CD4-positive, alpha-beta T cell treated with Interleukin-6 at 100 ng/mL for 8 hours (primary cell): ENCODE data around the gene TGFB3.
"Not testable (repeated sequence)": the region's sequence is repeated elsewhere in the genome, so short reads cannot be mapped to it uniquely, and the experiment has no call there.

ENCODE experiments used
- DNase-seq: peaks from one replicate; pipeline ENCODE4 v3.0.0-alpha.2; 2020; ENCODE audit warnings: mixed read lengths, low spot score

The TGFB3 gene

DNA sequence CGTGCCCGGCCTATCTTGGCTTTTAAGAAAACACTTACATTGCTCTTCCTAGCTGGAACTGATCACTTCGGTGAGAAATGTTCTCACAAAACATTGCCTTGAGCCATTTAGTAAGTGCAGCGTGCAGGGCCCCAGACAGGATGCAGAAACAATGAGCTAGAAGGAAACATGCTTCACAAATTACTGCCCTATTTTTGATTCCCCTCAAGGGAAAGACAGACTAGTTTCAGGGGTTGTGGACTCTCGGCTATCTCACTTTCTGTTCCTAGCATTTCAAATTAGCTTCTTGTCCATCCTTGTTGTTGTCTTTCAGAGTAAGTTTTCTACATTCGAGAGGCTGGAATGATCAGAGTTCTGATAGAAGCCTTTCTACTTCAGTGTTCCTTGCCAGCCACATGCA lies 21.6 kb downstream of the TGFB3 start:
- no peak for DNase-seq

DNA sequence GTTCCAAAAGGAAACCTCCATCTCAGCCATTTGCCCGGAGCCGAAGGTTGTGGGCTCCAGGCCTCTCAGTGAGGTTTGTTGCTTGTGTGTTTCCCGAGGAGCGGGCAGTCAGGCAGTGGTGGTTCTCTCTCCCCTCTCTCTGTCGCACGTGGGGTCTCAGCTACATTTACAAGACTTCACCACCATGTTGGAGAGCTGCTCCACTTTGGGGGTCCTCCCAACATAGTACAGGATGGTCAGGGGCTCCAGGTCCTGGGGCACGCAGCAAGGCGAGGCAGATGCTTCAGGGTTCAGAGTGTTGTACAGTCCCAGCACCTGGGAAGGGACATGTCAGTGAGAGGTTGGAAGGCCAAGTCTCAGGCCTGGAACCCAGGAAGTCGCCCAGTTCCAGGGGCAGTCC lies 22.8 kb downstream of the TGFB3 start:
- no peak for DNase-seq

DNA sequence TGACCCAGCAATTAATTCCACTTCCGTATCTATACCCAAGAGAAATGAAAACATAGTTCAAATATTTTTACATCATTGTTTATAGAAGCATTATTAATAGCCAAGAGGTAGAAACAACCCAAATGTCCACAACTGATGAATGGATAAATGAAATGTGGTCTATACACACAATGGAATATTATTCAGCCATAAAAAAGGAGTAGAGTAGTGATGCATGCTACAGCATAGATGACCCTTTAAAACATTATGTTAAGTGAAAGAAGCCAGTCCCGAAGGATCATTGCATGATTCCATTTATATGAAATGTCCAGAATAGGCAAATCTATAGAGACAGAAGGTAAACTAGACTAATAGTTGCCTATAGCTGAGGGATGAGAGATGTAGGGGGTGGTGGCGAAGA lies 29.3 kb downstream of the TGFB3 start:
- DNase-seq = no peak

DNA sequence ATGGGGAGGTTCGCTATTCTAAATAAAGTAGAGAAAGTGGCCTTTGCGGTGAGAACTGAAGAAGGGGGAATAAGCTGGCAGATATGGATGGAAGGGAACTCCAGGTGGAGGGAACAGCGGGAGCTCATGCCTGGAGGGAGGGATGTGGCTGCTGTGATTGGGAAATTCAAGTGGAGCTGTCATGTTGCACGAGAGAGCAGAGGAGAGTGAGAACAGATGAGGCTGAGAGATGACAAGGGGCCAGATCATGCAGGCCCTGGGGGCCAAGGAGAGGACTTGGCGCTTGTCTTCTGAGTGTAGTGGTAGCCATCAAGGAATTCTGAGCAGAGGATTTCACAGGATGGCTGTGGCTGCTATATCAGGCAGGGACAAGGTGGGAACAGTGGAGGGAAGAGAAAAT lies 35.0 kb downstream of the TGFB3 start:
- no peak for DNase-seq

DNA sequence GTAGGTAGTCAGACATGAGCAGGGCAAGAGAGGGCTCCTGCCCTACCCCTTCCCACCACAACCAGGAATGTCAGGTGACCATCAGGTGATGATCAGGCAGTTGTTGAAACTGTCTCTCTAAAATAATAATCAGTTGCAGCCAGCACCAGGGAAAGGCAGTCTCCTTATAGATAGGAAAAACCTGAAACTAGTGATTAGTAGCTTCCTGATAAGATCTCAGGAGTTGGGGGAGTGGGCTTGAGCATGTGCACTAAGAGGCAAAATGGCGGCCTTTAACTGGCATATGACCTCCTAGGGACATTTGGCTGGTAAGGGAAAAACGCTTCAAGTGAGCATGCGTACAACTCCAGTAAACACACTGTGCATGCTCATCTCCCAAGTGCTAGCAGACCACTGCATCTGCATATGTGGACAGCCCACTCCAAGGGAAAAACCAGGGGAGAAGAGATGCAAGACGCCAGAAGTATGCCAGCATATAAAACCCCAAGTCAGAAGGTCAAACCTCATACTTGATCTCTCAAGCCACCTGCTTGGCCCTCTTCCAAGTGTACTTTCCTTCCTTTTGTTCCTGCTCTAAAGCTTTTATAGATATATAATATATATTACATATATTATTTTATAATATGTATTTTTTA lies 37.1 kb downstream of the TGFB3 start:
- DNase-seq = no peak

DNA sequence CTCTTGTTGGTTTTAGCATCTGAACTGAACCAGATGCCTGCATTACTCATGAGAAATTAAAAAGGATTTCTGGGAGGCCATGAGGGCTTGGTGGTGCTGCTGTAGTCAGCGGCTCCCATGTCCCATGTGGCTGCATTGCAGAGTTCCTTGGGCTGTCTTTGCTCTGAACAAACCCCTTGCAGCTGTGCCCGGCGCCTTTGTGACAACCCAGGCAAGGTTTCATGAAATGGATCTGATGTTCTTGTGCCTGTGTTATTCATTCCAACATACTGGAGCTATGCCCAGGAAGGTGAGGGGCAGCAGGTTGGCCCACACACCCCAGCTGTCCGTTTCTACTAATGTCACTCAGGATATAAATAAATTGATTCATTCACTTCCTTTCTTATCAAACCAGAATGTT lies 40.8 kb downstream of the TGFB3 start:
- no peak for DNase-seq

DNA sequence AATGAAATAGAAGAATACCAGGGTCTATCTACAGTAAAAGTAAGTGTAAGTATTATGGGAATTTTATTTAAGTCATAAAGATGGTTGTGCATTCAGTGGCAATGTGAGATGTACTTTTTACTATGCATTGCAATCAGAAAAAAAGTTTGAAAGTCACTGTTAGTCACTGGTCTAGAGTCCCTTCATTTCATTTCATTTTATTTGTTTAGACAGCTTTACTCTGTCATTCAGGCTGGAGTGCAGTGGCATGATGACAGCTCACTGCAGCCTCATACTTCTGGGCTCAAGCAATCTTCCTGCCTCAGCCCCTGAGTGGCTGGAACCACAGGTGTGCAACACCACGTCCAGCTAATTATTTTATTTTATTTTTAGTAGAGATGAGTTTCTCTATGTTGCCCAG lies 42.6 kb downstream of the TGFB3 start:
- DNase-seq = no peak

DNA sequence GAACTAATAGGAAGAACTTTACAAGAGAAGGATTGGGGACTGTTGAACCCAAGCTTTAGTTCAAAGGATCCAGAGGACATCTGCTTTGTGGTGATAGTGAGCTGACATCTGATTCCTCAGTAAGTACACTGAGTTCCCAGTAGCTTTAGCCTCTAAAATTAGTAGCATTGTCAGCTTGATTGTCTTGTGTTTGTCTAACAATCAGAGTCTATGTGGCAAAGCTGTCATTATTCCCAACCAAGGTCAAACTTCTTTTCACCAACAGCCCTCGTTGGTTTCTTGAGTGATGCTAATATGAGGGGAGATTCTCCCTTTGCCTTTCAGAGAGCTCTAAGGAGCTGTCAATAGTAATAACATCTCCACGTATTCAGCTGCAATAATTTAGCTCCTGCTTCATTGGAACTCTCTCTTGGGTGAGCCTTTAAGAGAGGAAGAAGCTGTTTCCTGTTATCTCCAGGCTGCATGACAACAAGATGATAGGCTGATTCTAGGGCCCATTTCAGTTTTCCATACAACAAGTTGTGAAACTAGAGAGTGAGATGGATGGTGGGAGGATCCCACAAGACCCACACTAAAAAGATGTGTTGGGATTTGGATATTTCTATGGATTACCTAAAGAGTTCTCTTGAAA lies 46.7 kb downstream of the TGFB3 start:
- no peak for DNase-seq

DNA sequence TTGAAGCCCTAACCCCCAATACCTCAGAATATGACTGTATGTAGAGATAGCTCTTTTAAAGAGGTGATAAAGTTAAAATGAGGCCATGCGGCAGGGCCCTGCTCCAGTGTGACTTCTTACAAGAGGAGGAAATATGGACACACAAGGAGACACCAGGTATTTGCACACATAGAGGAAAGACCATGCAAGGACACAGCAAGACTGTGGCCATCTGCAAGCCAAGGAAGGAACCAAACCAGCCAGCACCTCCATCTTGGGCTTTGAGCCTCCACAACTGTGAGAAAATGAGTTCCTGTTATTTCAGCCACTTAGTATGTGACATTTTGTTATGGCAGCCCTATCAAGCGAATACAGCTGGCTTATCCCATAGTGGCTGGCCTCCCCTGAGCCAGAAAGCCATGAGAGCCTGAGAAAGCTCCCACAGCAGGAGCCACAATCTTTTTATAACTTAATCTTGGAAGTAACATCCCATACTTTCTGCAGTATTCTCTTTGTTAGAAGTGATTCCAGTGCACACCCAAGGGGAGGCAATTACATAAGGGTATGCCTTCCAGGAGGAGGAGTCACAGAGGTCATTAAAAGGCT lies 48.0 kb downstream of the TGFB3 start:
- DNase-seq = no peak

DNA sequence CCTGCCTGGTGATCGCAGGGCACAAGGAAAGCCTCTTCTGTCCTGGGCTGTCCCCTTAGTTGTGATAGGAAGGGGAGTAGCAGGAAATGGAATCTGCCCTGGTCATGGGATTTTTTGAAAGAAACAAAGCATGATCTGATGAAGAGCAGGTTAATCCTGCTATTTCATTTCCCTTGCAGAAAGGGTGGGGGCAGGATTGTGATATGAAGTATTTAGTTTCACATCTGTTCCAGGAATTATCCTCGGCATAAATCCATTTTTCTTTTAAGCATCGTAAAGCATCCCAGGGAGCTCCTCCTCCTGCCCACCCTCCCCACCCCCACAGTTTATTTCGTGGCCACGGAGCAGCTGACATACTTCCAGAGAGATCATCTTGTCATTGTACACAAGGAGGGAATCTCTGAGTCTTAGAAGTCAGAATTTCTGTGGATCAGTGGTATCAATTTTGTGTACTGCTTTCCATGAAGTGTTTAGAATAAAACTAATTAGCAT lies 53.1 kb downstream of the TGFB3 start:
- DNase-seq = no peak

DNA sequence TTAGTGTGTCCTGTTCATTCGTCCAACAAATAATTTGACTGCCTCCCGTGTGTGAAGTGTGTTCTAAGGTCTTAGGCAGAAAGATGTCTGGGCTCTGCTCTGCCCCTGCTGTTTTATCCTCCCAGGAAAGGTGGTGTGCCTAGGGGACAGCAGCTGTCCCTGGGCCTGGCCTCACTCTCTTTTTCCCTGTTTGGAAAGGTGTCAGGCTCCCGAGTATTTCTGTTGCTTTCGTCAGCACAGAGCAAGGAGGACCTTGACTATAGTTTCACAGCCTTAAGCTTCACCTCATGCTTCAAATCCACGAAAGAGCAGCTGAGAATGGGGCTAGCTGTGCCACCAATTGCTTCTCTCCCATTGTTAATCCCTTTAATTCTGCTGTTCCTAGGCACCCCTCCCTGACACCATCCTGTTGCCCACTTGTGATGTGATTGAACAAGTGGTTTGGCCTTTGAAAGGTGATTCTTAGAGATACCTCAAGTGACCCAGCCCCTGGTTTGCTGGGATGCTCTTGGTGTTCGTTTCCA lies 54.2 kb downstream of the TGFB3 start:
- no peak for DNase-seq

DNA sequence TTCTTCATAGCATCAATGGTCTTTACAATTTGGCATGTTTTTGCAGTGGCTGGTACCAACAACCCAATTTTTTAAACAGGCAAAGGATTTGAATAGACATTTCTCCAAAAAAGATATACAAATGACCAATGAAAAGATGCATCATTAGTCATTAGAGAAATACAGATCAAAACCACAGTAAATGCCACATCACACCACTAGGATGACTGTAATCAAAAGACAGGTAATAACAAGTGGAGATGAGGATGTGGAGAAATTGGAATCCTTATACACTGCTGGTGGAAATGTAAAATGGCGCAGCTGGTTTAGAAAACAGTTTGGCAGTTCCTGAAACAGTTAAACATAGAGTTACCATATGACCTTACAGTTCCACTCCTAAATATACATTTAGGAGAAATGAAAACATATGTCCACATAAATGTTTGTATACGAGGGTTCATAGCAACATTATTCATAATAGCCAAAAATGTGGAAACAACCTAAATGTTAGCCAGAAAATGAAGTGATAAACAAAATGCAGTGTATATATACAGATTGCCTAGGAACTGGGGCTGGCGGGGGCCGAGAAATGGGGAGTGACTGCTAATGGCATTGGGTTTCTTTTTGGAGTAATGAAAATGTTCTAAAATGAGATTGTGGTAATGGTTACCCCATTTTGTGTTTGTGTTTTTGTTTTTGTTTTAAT lies 55.2 kb downstream of the TGFB3 start:
- DNase-seq = no peak

DNA sequence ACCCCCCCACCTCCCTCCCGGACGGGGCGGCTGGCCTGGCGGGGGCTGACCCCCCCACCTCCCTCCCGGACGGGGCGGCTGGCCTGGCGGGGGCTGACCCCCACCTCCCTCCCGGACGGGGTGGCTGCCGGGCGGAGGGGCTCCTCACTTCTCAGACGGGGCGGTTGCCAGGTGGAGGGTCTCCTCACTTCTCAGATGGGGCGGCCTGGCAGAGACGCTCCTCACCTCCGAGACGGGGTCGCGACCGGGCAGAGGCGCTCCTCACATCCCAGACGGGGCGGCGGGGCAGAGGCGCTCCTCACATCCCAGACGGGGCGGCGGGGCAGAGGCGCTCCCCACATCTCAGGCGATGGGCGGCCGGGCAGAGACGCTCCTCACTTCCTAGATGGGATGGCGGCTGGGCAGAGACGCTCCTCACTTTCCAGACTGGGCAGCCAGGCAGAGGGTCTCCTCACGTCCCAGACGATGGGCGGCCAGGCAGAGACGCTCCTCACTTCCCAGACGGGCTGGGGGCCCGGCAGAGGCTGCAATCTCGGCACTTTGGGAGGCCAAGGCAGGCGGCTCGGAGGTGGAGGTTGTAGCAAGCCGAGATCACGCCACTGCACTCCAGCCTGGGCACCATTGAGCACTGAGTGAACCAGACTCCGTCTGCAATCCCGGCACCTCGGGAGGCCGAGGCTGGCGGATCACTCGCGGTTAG lies 56.5 kb downstream of the TGFB3 start:
- DNase-seq = not testable (repeated sequence)

DNA sequence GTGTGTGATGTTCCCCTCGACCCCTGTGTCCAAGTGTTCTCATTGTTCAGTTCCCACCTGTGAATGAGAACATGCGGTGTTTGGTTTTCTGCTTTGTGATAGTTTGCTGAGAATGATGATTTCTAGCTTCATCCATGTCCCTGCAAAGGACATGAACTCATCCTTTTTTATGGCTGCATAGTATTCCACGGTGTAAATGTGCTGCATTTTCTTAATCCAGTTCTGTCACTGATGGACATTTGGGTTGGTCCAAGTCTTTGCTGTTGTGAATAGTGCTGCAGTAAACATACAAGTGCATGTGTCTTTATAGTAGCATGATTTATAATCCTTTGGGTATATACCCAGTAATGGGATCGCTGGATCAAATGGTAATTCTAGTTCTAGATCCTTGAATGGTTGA lies 61.4 kb downstream of the TGFB3 start:
- DNase-seq = not testable (repeated sequence)

DNA sequence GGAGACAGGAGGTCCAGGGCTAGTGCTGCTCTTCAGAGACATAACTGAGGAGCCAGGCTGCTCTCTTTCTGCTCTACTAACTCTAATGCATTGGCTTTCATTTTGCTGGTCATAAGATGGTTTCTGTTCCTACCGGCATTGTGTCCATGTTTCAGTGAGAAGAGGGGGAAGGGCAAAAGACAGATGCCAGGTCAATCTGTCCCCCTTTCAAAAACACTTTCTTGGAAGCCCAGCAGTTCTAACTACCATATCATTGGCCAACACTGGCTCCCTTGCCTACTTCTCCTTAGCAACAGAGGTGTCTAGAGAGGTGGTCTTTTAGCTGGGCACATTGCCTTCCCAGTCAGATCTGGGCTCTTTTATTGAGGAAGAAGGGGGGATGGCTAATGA lies 63.9 kb downstream of the TGFB3 start:
- no peak for DNase-seq

DNA sequence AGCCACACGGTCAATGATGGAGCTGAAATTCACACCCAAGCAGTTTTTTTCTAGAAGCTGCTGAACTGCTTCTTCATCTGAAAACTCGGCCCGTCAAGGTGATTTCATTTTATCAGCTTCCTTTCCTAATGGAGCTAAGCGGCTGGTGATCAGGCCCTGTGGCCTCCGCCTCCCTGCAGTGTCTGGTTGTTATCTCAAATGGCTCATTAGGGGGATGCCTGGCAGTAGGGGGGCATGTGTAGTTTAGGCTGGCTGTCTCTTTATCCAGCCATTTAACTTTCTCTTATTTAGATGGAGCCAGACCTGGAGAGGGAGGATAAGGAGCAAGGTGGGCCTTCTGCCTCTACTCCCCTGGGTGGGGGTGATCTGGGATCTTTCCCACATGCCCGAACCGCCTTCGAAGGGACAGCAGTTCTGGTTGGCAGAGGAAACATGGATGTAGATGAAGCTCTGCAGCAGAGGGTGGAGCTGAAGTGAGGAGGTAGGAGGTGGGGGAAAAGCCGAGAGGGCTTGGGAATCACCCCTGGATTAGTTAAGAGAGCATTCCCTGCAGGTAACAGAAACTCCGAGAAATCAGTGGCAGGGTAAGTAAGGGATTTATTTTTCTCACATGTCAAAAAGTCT lies 64.4 kb downstream of the TGFB3 start:
- no peak for DNase-seq

DNA sequence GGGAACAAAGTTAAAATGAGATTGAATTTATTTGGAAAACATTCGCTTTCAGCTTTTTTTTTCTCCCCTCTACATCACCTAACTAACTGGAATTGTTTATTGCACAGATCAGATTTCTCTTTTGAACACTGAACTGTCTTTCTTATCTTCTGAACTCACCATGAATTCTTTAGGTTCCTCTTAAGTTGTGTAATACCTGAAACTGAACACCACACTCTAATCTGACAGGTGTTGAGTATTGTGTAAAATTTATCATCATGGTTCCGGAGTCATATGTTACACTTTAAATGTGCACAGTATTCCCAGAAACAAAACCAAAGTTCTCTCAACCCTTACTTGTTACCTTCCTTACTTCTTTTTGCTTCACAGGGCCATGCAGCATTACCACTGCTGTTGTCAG lies 66.8 kb downstream of the TGFB3 start:
- DNase-seq = no peak

DNA sequence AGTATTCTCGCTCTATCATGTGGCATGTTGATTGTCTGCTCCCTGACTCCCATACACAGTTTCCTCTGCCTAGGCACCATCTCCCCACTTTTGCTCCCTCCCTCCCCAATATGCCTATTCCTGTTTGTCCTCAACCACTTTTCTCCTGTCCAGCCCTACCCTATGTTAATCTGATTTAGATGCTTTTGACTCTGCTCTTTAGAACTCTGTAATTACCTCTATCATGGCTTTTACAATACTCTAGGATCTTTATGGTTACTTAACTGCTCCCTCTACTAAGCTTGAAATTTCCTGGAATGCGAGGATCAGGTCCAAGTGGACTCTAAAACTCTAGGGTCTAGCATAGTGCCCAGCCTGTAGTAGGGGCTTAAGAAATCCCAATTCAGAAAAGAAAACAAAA lies 68.6 kb downstream of the TGFB3 start:
- DNase-seq = no peak

DNA sequence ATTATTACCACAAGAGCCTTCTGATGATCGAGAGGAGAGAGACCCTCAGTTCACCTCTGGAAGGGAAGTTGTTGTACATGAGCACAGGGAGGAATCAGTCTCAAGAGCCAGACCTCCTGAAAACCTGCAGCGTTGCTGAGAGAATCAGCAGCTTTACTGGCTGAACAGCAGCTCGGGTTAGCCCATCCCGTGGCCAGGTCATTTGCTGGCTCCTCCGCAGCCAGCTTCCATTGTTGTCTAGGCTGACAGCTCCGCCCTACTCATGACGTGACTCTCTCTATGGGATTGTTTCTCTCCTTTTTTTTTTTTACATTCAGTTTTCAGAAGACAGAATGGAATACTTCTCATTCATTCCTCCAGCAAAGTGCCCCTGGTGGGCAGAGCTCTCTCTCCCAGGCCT lies 69.9 kb downstream of the TGFB3 start:
- no peak for DNase-seq

DNA sequence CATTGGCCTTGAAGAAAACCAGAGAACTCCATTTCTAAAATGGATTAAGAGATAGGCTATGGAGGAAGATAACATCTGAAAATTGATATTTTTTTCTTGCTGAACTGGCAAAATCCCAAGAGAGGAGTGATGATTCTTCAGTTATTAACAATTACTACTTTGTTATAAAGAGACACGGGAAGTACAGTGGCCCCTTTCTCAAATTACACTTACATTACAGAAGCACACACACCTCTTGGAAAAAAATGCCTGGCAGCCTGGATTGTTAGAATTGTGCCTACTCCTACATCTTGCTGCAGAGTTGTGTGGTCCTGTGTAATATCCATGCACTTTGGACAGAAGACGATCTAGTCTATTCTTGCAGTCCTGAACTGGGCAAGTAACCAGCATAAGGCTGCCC lies 71.7 kb downstream of the TGFB3 start:
- DNase-seq = no peak

DNA sequence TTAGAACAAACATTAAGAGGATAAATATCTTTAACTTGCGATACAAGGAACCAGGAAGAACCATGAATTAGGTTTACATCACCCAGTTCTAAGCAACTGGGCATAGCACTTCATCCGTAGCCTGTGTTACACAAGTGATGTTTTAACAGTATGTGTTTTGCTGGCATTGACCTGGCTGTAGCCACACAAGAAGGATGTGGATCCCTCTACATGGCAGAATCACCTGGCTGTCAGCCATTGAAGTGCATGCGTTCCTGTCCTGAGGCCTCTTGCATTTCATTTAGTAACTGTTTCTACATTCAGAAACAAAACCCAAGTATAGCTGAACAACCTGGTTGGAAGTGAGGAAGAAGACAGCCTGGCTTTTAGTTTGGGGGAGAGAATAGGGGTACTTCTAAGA lies 72.2 kb downstream of the TGFB3 start:
- no peak for DNase-seq
